ENCODE data around the gene NFKB2.
A peak's percentile ranks its signal among the peaks of the same experiment; 100 is the strongest.

Gene NFKB2

DNA sequence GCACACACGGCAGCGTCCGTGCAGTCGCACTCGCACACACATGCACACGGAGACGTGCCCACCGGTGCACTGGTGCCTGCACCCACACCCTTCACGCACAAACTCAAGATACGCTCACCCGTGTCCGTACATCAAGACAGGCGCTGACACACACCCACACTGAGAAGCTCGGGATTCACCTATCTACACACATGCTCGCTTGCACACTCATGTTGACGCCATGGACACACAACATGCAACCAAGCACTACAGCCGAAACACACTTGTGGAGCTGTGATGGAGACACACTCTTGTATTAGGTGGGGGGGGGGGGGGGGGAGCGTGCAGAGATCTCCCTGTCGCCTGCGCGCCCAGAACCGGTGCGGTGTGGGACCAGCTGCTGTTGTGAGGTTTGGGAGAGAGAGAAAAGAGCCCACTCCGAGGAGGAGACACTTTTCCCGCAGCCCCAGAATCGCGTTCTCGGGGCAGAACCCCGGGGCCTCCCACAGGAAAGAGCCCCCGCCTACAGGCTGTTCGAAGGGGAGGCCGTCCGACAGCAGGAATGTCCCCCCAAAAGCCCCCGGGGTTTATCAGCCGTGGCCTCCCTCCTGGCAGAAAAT is 605 bp upstream of the NFKB2 start:
- peak in 1 of 2 donors; percentile 57 for DNase-seq (ENCODE audit: low read depth in 2 of 2)

DNA sequence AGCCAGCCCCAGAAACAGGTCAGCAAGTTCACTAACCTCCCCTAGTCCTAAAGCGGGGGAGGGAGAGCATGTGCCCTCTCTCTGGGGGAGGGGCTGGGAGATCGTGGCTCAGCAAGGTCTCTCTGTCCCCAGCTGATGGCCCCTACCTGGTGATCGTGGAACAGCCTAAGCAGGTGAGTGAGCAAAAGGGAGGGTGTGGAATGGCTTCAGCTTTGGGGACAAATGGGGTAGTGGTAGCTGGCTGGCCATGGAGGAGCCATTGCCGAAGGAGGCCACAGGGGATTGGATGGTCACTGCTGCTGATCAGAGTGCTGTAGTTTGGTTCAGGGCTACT is 779 bp downstream of the NFKB2 start:
- DNase-seq (ENCODE audit: low read depth in 2 of 2), result no peak

DNA sequence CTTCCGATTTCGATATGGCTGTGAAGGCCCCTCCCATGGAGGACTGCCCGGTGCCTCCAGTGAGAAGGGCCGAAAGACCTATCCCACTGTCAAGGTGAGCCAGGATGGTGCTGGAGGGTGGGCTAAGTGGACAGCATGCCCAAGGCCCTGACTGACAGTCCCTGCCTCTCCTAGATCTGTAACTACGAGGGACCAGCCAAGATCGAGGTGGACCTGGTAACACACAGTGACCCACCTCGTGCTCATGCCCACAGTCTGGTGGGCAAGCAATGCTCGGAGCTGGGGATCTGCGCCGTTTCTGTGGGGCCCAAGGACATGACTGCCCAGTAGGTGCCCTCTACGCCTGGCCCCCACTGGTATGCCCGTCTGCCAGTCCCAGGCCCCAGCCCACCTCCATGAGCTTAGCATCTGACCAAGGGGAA is 1.2 kb downstream of the NFKB2 start:
- DNase-seq (ENCODE audit: low read depth in 2 of 2), result no peak

DNA sequence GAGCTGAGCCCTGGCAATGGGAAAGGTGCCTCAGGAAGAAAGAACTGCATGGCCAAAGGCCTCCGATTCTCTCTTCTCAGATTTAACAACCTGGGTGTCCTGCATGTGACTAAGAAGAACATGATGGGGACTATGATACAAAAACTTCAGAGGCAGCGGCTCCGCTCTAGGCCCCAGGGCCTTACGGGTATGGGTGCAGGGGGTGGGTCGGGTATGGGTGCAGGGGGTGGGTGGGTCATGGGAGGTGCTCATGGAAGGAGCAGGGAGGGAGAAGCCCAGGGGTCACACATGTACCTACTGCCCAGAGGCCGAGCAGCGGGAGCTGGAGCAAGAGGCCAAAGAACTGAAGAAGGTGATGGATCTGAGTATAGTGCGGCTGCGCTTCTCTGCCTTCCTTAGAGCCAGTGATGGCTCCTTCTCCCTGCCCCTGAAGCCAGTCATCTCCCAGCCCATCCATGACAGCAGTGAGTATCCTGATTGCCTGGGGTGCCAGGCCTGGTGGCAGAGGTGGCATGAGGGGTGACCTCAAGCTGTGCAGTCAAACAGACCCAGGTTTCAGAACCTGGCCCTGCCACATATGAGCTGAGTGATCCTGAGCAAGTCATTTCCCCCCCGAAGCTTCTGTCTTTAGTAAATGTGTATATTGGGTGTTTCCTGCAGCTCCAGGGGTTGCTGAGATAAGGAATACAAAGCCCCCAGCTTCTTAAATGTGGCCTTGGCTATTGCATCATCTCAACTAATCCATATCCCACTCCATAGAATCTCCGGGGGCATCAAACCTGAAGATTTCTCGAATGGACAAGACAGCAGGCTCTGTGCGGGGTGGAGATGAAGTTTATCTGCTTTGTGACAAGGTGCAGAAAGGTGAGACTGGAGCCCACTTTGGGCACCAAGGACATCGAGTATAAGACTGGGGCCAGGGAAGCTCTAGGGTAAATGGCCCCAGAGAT is 2.0 kb downstream of the NFKB2 start:
- no peak for DNase-seq (ENCODE audit: low read depth in 2 of 2)

DNA sequence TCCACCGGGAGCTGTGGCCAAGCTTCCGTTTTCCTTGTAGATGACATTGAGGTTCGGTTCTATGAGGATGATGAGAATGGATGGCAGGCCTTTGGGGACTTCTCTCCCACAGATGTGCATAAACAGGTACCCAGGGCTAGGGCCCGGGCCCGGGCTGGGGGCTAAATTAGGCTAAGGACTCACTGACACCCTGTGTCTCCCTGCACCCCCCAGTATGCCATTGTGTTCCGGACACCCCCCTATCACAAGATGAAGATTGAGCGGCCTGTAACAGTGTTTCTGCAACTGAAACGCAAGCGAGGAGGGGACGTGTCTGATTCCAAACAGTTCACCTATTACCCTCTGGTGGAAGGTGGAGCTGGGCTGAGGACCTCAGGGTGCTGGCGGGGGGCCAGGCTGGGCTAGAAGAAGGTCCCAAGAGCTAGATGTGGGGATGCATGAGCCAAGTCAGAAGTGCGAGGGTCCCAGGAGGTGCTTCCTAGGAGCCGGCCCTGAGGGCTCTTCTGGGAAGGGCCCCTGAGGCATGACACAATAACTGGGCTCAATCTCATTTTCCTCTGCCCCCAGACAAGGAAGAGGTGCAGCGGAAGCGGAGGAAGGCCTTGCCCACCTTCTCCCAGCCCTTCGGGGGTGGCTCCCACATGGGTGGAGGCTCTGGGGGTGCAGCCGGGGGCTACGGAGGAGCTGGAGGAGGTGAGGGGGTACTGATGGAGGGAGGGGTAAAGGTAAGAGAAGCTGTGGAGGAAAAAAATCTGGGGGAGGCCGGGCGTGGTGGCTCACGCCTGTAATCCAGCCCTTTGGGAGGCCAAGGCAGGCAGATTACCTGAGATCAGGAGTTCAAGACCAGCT is 2.9 kb downstream of the NFKB2 start:
- no peak for DNase-seq (ENCODE audit: low read depth in 2 of 2)

DNA sequence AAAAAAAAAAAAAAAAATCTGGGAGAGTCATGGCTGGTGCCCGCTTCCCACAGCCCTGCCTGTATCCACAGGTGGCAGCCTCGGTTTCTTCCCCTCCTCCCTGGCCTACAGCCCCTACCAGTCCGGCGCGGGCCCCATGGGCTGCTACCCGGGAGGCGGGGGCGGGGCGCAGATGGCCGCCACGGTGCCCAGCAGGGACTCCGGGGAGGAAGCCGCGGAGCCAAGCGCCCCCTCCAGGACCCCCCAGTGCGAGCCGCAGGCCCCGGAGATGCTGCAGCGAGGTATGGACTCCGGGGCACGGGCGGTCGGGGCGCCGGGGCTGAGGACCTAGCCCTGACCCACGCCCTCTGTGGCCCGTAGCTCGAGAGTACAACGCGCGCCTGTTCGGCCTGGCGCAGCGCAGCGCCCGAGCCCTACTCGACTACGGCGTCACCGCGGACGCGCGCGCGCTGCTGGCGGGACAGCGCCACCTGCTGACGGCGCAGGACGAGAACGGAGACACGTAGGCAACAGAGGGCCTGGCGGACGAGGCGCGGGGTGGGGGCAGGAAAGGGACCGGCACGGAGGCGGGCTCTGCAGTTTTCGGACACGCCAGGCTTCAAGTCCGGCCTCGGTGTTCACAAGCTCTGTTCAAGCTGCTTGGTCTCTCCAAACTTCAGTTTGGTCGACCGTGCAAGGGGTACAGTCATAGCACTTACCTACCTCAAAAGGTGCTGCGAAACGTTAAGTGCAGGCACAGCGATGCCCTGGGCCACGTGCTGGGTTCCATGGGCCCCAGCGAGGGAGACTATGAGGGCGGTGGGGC is 3.9 kb downstream of the NFKB2 start:
- DNase-seq (ENCODE audit: low read depth in 2 of 2), result peak; percentile 83 to 84

DNA sequence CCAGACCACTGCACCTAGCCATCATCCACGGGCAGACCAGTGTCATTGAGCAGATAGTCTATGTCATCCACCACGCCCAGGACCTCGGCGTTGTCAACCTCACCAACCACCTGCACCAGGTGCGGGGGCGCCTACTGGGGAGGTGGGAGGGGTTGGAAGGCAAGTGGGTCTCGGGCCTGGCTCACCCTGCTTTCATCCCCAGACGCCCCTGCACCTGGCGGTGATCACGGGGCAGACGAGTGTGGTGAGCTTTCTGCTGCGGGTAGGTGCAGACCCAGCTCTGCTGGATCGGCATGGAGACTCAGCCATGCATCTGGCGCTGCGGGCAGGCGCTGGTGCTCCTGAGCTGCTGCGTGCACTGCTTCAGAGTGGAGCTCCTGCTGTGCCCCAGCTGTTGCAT is 4.6 kb downstream of the NFKB2 start:
- DNase-seq (ENCODE audit: low read depth in 2 of 2), result no peak

DNA sequence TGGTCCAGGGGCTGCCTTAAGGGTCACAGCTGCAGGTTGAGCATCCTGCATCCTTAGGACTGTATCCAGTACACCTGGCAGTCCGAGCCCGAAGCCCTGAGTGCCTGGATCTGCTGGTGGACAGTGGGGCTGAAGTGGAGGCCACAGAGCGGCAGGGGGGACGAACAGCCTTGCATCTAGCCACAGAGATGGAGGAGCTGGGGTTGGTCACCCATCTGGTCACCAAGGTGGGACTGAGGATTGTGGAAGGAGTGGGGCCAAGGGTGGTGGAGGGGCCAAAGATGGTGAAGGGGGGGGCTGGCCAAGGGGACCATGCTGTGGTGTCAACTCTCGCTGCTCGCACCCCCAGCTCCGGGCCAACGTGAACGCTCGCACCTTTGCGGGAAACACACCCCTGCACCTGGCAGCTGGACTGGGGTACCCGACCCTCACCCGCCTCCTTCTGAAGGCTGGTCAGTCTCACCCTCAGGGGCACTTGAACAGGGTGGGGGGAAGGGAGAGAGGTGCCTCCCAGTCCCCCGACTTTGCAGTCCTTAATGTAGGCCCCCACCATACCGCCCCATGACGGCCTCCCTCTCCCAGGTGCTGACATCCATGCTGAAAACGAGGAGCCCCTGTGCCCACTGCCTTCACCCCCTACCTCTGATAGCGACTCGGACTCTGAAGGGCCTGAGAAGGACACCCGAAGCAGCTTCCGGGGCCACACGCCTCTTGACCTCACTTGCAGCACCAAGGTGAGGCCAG is 5.3 kb downstream of the NFKB2 start:
- DNase-seq (ENCODE audit: low read depth in 2 of 2), result no peak

DNA sequence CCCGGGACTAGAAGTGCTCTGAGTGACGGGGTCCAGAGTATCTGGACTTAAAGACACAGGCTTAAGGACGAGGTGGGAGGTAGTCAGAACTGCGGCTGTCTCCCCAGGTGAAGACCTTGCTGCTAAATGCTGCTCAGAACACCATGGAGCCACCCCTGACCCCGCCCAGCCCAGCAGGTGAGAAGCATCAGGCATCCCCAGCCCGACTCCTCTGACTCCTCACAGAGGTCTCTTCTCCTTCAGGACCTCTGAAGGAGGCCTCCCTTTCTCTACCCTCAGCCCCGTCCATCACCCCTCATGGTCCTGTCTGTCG is 5.8 kb downstream of the NFKB2 start:
- DNase-seq (ENCODE audit: low read depth in 2 of 2), result no peak

DNA sequence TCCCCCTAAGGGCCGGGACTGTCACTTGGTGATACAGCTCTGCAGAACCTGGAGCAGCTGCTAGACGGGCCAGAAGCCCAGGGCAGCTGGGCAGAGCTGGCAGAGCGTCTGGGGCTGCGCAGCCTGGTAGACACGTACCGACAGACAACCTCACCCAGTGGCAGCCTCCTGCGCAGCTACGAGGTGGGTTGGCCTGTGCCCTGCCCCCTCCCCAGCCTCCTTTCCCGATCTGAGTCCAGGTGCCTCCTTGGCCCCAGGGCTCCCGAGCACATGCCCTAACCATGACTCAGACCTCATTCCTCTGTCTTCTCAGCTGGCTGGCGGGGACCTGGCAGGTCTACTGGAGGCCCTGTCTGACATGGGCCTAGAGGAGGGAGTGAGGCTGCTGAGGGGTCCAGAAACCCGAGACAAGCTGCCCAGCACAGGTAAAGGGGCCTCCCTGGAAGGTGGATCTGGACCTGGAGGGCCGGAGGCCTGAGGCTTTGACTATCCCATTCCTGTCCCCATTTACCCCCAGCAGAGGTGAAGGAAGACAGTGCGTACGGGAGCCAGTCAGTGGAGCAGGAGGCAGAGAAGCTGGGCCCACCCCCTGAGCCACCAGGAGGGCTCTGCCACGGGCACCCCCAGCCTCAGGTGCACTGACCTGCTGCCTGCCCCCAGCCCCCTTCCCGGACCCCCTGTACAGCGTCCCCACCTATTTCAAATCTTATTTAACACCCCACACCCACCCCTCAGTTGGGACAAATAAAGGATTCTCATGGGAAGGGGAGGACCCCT is 6.4 kb downstream of the NFKB2 start:
- no peak for DNase-seq (ENCODE audit: low read depth in 2 of 2)

DNA sequence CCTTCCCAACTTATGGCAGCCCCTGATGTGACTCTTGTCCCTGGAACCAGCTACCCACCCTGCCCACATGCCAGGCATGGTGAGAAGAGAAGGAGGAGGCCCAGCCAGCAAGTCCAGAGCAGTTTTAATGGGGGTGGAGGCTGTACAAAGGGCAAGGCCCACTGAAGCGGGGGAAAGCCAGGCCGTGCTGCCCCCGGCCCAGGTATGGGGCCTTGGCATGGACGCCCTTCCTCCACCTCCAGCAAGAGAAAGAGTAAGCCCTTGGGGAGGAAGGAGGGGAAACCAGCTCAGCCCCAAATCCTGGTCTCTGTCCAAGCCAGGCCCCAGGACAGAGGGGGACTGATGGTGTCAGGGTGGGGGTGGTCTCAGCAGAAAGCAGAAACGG is 7.0 kb downstream of the NFKB2 start:
- no peak for DNase-seq (ENCODE audit: low read depth in 2 of 2)

DNA sequence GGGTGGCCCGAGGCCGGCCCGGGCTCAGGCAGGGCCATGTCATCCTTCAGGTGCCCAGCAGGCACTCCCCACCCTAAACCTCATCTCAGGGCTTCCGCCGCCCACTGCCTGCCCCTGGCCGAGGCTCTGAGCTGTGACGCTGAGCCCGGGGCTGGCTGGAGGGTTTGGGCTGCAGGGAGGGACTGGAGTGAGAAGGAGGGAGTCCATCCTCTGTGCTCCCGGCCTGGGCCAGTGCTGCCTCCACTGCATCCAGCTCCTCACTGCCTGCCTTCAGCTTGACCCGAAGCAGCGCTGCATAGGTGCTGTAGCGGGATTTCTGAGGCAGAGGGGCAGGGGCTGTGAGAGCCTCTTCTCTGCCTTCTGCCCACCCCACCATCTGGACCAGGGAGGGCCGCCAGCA is 7.6 kb downstream of the NFKB2 start:
- DNase-seq (ENCODE audit: low read depth in 2 of 2), result no peak

DNA sequence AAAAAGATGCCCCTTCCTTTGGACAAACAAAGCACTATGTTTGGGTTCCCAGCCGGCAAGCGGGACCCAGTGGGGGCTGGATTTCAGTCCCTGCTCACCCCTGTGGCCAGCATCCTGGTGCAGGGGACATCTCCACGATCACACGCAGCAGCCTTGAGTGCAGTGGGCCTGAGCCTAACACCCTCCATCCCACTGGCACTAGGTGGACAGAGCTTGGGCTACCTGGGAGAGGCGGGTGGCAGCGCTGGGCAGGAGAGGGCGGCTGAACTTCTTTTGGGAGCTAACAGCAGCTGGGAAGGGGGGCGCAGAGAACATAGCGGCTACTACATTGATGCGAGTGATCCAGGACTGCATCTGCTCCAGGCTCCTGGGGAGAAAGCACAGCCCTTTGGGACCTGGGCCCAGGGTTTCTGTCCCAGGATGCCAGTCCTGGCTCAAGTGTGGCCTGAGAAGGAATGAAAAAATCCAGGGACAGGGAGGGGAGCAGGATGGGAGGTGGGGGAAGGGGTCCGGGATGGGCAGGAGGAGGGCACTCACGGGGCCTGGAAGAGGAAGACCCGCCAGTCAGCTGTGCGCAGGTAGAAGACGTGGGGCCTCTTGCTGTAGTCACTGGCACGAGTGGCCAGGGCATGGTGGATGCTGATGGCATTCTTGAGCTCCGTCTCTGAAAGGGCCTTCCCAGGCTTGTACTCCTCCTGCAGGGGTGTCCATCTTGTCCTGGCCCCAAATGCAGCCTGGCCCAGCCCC is 9.0 kb downstream of the NFKB2 start:
- no peak for DNase-seq (ENCODE audit: low read depth in 2 of 2)

DNA sequence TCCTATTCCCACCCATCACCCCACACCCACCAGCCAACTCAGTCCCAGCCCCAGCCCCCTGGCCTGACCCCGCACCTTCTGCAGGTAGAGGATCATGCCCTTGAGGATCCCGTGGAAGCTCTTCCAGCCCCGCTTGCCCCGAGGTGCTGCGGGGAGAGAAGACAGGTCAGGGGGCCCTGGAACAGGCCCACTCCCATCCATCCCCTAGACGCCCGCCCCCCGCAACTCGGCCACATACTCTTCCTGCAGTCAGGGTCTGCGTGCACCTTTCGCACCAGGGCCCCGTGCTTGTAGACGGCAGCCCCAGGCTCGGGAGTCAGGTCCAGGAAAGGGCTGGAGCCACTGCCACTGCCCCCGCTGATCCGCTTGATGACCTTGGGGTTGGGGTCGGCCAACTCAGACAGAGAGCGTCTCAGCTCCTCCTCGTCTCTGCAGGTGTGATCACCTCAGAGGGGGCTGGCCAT is 9.6 kb downstream of the NFKB2 start:
- no peak for DNase-seq (ENCODE audit: low read depth in 2 of 2)

DNA sequence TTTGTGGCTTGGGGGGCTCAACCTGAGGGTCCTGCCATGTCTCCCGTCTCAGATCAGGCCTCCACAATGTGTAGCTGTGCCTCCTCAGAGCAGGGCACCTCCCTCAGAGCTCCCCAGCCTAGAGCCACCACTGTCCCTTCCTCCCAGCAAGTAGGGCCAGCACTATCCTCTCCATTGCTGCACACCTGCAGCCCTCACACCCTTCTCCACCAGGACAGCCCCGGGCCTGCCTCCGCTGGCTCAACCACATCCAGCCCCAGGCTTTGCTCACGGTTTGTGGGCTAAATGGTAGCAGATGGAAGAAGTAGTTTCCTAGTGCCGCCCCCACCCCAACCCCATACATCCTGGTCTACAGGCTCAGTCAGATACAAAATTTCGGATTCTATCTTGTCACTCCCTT is 10.1 kb downstream of the NFKB2 start:
- no peak for DNase-seq (ENCODE audit: low read depth in 2 of 2)

DNA sequence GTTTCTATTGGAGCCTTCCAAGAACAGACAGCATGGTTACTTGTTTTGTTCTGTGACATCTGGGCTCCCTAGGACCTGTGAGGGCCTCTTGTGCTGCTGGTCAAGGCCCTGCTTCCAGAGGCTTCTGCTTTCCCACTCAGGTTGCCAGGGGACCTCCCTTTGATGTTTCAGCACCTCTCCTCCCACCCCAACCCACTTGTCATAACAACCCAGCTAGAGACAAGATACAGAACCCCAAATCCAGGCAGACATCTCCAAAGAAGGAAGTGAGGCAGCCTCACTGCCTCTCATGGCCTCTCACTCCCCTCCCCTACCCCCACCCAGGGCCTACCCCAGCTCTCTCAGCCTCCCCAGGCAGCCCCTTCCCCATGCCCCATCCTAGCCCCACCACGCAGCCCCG is 11.3 kb downstream of the NFKB2 start:
- no peak for DNase-seq (ENCODE audit: low read depth in 2 of 2)

DNA sequence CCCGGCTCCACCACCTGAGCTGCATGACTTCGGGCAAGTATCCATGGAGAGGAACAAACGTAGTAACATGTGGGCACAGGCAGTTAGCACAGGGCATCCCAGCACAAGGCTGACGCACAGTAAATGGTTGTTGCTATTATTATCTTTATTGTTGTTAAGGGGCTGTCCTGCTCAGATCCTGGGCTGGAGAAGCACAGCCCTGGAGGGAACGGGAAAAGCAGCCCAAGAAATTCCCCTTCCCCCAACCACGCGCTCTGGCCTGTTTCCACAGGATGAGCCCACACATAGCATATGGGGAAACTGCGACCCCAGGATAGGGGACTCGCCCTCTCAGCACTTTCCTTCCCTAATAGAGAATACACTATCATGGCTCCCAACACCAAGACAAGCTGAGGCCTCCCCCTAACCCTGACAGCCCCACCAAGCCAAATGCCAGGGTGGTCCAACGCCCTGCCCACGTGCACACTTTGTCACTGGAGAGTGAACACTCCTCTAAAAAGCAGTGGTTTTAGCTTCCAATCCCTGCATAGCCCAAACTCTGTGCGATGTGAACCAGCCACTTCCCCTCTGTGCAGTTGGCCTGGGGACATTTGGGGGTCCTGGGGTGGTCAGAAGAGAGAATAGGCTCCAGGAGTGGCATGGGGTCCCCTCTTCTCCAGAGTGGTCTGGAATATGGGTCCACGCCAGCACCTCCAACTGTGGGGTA is 12.1 kb downstream of the NFKB2 start:
- DNase-seq (ENCODE audit: low read depth in 2 of 2), result no peak

DNA sequence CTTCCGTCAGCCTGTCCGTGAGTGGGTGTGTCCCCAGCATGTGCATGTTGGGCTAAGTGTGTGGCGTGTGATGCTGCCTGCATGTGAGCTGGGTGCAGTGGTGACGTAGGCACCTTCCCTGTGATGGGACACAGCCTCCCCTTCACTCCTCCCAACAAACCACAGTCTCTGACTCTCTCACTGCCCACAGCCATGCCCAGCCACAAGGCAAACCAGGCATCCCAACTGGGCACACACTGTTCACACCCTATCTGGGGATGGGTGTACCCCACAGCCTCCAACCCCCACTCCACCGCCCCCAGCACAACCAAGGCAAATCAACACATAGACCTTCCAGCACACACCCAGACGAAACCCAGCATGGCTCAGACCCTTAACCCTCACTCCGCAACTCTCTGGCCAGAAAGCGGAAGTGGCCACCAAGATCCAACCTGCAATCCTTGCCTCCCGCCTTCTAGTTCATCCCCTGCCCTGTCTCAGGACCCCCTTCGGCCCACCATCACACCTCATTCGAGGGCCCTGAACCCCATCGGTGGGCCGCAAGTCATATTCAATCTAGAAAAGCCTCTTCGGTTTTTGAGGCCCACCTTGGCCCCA is 12.7 kb downstream of the NFKB2 start:
- DNase-seq (ENCODE audit: low read depth in 2 of 2), result no peak

Measured in stimulated activated CD4-positive, alpha-beta T cell treated with anti-CD3 and anti-CD28 coated beads, Interleukin-4, amount 100 ng/mL, for 48 hours (primary cell).